Mesothelial cell of epicardium (in vitro differentiated cells): ENCODE results near the gene KCNMA1. TPM values are rescaled to one million over a fixed set of nuclear protein-coding genes. Genes with fewer than 3 reads are reported as not detected.

Experiments used
- DNase-seq, 2 experiments: peaks; one replicate each; pipeline ENCODE4 v3.0.0; 2021; ENCODE audit warnings: low spot score in 2 of 2; ENCODE audit not compliant: unreplicated experiment in 2 of 2
- H3K27ac Mint-ChIP-seq: 2 replicates; pipeline ENCODE4 v1.8.0; 2021; ENCODE audit warnings: mixed read lengths
- H3K27me3 Mint-ChIP-seq: 2 replicates; pipeline ENCODE4 v1.8.0; 2021; ENCODE audit warnings: low read depth, mixed read lengths
- H3K36me3 Mint-ChIP-seq: 2 replicates; pipeline ENCODE4 v1.8.0; 2021; ENCODE audit warnings: mixed read lengths
- H3K4me1 Mint-ChIP-seq: 2 replicates; pipeline ENCODE4 v1.8.0; 2021; ENCODE audit warnings: mixed read lengths
- H3K4me3 Mint-ChIP-seq: 2 replicates; pipeline ENCODE4 v1.8.0; 2021; ENCODE audit warnings: mild to moderate bottlenecking, moderate library complexity, mixed read lengths
- H3K9me3 Mint-ChIP-seq: 2 replicates; pipeline ENCODE4 v1.8.0; 2021; ENCODE audit warnings: mixed read lengths
- CTCF ChIP-seq: fragments of 200-600 bp; sonication (generic); IDR thresholded peaks from one replicate; pipeline ENCODE4 v1.5.0; 2021; ENCODE audit warnings: antibody characterized with exemption; ENCODE audit not compliant: unreplicated experiment
- total RNA-seq: library from RNA; stranded (reverse); gene quantifications from 3 replicates; pipeline ENCODE4 v1.2.1, GENCODE V29; 2021

Gene KCNMA1
- total RNA-seq, 1 donor from 2014 or later = 44.0 TPM

- Mint-ChIP-seq H3K27me3 (no peaks in the 10 kb centered on the region), H3K4me3 (no peak overlapping the region), H3K9me3 (no peaks in the 10 kb centered on the region), H3K4me1 (peaks cover 15% of the 10 kb centered on the region), H3K36me3 (no peaks in the 10 kb centered on the region), H3K27ac (no peak overlapping the region)
- no peak for DNase-seq
- no peak for TF ChIP-seq CTCF
These were observed 533.1 kb downstream of the KCNMA1 start for GRCh38 chr10:77104459-77104980.

GRCh38 chr10:77103213-77103612 is 534.4 kb downstream of the KCNMA1 start:
- Mint-ChIP-seq H3K27ac (no peak overlapping the region), H3K27me3 (no peaks in the 10 kb centered on the region), H3K9me3 (no peaks in the 10 kb centered on the region), H3K4me3 (no peak overlapping the region), H3K4me1 (peaks cover 15% of the 10 kb centered on the region), H3K36me3 (no peaks in the 10 kb centered on the region)
- TF ChIP-seq CTCF = no peak
- no peak for DNase-seq

GRCh38 chr10:77101341-77101740 is 536.3 kb downstream of the KCNMA1 start:
- no peak overlapping the region for H3K4me3 Mint-ChIP-seq
- H3K27ac Mint-ChIP-seq = no peak overlapping the region

GRCh38 chr10:77099136-77099535 is 538.5 kb downstream of the KCNMA1 start:
- Mint-ChIP-seq H3K27me3 (no peaks in the 10 kb centered on the region), H3K9me3 (no peaks in the 10 kb centered on the region)
- no peak for DNase-seq

More at GRCh38 chr10:77101341-77101740, 536.3 kb downstream of the KCNMA1 start:
- Mint-ChIP-seq H3K4me1 (peaks cover 15% of the 10 kb centered on the region), H3K27me3 (no peaks in the 10 kb centered on the region), H3K36me3 (no peaks in the 10 kb centered on the region), H3K9me3 (no peaks in the 10 kb centered on the region)
- no peak for TF ChIP-seq CTCF
- DNase-seq = no peak

GRCh38 chr10:77097625-77098024 is 540.0 kb downstream of the KCNMA1 start:
- DNase-seq = no peak
- H3K9me3 Mint-ChIP-seq = no peaks in the 10 kb centered on the region
- H3K36me3 Mint-ChIP-seq = no peaks in the 10 kb centered on the region
- H3K27me3 Mint-ChIP-seq = no peaks in the 10 kb centered on the region
- H3K4me1 Mint-ChIP-seq = peaks cover 2% of the 10 kb centered on the region
- no peak overlapping the region for H3K27ac Mint-ChIP-seq
- TF ChIP-seq CTCF = no peak
- no peak overlapping the region for H3K4me3 Mint-ChIP-seq

More at GRCh38 chr10:77099136-77099535, 538.5 kb downstream of the KCNMA1 start:
- H3K36me3 Mint-ChIP-seq = no peaks in the 10 kb centered on the region
- TF ChIP-seq CTCF = no peak
- no peak overlapping the region for H3K27ac Mint-ChIP-seq
- no peak overlapping the region for H3K4me3 Mint-ChIP-seq
- H3K4me1 Mint-ChIP-seq = peaks cover 2% of the 10 kb centered on the region

- Mint-ChIP-seq H3K27ac (no peak overlapping the region), H3K27me3 (no peaks in the 10 kb centered on the region), H3K4me1 (peaks cover 4% of the 10 kb centered on the region), H3K9me3 (no peaks in the 10 kb centered on the region), H3K36me3 (peaks cover 2% of the 10 kb centered on the region), H3K4me3 (no peak overlapping the region)
- DNase-seq = no peak
- no peak for TF ChIP-seq CTCF
These were observed 544.5 kb downstream of the KCNMA1 start for GRCh38 chr10:77093126-77093525.
